IPS-NIHi7 (cell line): ENCODE data around the gene SDK1.
"Not testable (repeated sequence)": the region's sequence is repeated elsewhere in the genome, so short reads cannot be mapped to it uniquely, and the experiment has no call there.

ENCODE experiments used
- DNase-seq: peaks from one replicate; pipeline ENCODE4 v3.0.0; 2012; ENCODE audit warnings: mixed read lengths; ENCODE audit errors: extremely low spot score

The SDK1 gene

GRCh38 chr7:3918576-3918975 is 617.5 kb downstream of the SDK1 start:
- DNase-seq = no peak

DNA sequence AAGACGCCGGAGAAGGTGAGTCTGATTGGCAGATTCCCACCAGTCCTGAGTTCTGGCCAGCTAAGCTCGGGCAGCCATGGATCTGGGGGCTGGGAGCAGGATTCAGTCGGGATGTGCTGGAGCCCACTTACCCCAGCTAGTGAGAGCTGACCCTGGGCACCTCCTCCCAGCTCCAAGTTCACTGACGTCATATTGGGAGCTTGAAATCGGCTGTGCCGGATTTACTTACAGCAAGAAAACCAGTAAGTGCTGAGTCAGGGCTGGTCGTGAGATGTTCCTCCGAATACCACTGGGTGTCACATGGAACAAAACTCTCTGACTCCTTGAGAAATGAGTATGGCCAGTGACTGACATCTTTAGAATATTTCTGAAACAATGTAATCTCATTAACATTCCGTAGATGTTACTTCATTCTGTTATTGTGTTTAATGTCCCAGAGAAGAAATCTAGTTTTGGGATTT is 621.2 kb downstream of the SDK1 start:
- peak; percentile 66 for DNase-seq

GRCh38 chr7:3923307-3923918 is 622.4 kb downstream of the SDK1 start:
- no peak for DNase-seq

DNA sequence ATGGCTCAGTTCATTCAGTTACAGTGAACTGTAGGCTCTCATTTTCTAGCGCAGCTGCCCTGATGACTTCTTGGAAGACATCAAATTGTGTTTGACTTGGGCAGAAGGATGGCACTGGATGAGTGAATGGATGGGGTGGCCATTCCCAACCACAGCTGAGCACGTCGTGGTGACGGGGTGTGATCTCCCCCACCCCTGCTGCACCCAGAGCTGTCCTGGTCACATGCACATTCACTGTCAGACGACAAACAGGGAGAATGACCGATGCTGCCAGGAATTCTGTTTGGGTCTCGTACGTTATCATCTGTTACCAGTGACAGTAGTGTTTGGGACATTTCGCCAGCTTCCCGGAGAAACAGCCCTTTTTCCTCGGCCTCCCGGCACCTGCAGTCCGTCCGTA is 623.2 kb downstream of the SDK1 start:
- DNase-seq = no peak

DNA sequence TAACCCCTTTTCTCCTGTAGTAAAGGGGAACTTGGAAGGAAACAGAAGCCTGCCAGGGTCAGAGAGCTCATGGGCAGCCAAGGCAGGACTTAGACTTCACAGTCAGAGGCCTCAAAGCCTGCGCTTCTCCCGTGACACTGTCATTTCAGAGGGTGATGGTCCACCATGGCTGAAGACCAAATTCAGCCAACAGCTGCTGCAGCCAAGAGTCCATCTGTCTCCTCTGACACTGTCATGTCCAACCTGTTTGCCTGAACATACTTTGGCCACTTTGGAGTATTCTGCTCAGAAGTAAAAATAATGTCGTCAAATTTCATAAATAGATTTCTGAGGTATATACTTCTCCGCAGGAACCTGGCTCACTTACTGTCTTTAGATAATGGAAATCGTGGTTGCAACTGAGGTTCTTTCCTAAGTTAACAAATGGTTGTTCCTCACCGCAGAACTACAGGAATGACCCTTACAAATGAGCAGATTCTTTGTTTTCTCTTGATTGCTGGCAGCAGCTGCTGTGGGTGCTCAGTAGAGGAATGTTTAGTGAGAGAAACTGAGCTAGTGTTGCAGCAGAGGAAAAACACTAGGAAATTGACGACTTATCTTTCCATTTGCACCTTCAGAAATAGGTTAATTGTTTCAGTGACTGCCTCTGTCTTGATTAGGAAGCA is 626.5 kb downstream of the SDK1 start:
- no peak for DNase-seq

DNA sequence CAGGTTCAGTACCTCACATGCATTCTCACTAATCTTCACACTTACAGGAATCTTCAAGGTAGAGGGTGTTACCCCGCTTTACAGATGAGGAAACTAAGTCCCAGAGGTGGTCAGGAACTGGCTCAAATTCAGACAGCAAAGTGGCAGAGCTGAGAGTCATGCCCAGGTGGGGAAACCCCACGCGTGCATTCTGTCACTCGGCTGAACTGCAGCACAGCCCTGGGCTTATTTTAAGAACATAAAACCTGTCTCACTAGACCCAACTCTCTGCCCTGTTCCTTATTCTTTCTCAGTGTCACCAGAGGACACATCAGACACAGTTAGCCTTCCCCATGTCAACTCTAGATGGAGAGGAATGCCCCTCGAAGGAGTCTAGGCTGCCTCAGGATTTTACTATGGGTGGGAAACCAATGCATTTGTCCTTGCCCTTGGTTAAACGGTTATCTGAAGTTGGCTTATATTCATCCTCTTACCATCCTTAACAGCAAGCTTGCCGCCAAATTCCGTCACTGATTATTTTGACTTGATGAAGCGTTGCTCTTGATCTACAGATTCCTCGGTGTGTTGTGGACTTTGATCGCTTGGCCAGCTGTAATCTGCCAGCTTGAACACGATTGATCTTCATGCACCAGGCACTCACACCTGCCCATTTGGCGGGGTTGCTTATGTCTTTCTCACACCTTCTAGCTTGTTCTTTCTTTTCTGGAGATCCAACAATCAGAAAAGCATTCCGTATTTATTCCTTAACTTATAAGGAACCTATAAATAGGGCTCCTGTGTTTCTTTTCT is 627.9 kb downstream of the SDK1 start:
- DNase-seq = no peak

GRCh38 chr7:3931843-3932242 is 630.8 kb downstream of the SDK1 start:
- no peak for DNase-seq

- DNase-seq = no peak
Observed at GRCh38 chr7:3937146-3937545, 636.1 kb downstream of the SDK1 start.

GRCh38 chr7:3937605-3938004 is 636.6 kb downstream of the SDK1 start:
- no peak for DNase-seq

GRCh38 chr7:3941706-3942105 is 640.7 kb downstream of the SDK1 start:
- DNase-seq = not testable (repeated sequence)

- DNase-seq = no peak
Observed at GRCh38 chr7:3942276-3942675, 641.2 kb downstream of the SDK1 start.

DNA sequence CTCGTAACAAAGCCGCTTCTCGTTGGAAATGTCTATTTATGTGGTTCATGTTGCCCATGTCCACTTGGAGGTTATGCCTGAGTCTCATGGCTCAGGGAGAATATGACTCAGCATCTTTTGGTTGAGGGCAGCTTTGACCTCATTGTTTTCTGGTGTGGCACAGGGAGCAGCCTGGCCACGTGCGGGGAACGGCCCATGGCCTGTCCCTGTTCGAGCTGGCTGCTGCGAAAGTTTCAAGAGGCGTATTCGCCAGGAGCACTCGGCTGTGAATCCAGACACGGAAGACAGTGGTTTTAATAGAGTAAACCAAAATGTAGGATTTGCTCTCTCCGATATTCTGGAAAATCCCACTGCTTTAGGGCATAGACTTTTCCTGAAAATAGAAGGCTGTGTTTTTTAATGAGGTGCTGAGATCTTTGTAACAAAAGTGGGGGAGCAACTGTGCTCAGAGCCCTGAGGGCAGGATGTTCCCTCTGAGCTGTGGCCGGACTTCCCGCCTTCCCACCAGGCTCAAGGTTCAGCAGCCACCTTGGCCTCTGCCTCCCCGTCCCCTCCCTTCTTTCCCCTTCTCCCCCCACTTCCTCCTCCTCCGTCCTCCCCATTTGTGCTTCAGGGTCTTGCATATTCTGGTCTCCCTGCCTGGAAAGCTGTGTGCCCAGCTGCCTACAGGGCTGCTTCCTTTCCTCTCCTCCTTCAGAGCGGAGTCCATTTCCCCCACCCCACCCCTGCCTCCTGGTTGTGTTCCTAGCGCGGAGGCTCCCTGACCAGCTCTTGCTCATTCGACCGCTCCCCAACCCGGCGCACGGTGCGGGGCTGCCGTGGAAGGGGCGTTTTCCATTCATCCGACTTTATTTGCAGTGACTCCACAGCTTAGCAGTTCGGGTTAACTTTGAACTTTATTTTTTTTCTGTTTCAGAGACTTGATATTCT is 642.0 kb downstream of the SDK1 start:
- DNase-seq = peak; percentile 28

- no peak for DNase-seq
Observed at GRCh38 chr7:3943779-3944520, 642.9 kb downstream of the SDK1 start.

DNA sequence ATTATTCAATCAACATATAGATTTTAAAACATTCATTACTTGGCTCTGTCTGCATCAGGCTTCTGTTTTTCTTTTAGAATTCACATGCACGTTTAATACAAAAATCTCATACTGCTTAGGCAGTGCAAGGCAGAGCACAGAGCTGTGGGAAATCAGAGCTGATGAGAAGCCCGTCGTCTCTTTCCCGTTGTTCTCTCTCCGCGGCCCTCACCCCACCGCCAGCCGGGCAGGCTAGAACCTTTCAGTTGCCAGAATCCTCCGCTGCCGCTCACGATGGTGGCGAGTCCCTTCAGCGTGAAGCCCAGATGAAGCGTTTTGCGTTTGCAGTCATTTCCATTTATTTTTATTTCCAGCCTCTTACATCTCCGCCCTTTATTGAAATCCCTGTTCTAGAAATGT is 648.2 kb downstream of the SDK1 start:
- no peak for DNase-seq

- DNase-seq = no peak
Observed at GRCh38 chr7:3950249-3950648, 649.2 kb downstream of the SDK1 start.

GRCh38 chr7:3951316-3952055 is 650.4 kb downstream of the SDK1 start:
- DNase-seq = no peak

DNA sequence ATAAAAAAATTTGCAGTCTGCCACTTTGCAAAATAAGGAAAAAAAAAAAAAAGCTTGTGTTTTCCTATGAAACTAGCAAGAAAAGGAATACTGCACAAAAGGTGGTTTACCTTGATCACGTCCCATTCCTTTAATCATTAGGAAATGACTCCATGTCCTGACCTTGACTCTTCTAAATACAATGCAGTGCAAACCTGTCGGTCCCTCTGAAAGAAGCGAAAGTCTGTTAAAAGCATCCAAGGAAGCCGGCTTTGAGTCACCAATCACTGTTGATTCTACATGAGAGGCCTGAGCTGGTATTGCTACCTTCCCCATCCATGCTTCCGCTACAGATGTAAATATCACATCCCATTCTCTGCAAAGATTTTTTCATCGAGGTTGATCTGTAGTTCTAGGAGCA is 652.1 kb downstream of the SDK1 start:
- no peak for DNase-seq

GRCh38 chr7:3953946-3954345 is 652.9 kb downstream of the SDK1 start:
- DNase-seq = no peak

DNA sequence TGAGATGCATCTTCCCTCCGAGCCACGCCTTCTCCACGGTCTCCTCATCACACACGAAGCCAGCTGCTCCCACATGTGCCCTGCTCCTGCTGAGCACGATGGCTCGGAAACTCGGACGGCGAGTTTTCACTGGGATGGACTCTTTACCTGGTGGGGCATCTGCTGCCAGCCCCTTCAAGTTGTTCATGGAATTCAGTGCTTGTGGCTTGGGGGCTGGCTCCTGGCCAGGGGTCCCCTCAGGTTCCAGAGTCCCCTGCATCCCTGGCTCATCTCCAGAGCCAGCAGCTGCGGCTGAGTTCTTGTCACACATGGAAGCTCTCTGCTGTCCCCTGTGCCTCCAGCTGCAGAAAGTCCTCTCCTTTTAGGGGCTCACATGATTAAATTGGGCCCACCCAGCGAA is 654.0 kb downstream of the SDK1 start:
- DNase-seq = no peak
